Activated CD4-positive, alpha-beta memory T cell treated with anti-CD3 and anti-CD28 coated beads, Interleukin-2, amount 10 ng/mL, durations not matched to agents 7 days and 5 days (primary cell): Measurements from ENCODE around the gene LTBP2. TPM values are rescaled to one million over a fixed set of nuclear protein-coding genes. Genes with fewer than 3 reads are reported as not detected.

Experiments used
- CTCF ChIA-PET: fragments of 350-600 bp; sonication (Branson Sonifier 250); formaldehyde crosslinking; loops from one replicate; lab custom pipeline; 2021; ENCODE audit warnings: antibody characterized with exemption, inconsistent platforms; lab: Charles Lee
- POLR2A ChIA-PET: fragments of 350-600 bp; sonication (Branson Sonifier 250); formaldehyde crosslinking; loops from one replicate; lab custom pipeline; 2021; ENCODE audit warnings: antibody characterized with exemption; lab: Charles Lee
- DNase-seq: peaks from one replicate; pipeline ENCODE4 v3.0.0-alpha.2; 2020
- H3K27ac Mint-ChIP-seq: one replicate; pipeline ENCODE4 v1.8.0; 2021; ENCODE audit warnings: mild to moderate bottlenecking, mixed read lengths
- H3K27me3 Mint-ChIP-seq: one replicate; pipeline ENCODE4 v1.8.0; 2021; ENCODE audit warnings: mixed read lengths
- H3K36me3 Mint-ChIP-seq: one replicate; pipeline ENCODE4 v1.8.0; 2021; ENCODE audit warnings: low read depth, mixed read lengths
- H3K4me1 Mint-ChIP-seq: one replicate; pipeline ENCODE4 v1.8.0; 2021; ENCODE audit warnings: mixed read lengths
- H3K4me3 Mint-ChIP-seq: one replicate; pipeline ENCODE4 v1.8.0; 2021; ENCODE audit warnings: mild to moderate bottlenecking, mixed read lengths
- H3K9me3 Mint-ChIP-seq: one replicate; pipeline ENCODE4 v1.8.0; 2021; ENCODE audit warnings: mixed read lengths
- total RNA-seq, 2 experiments: library from RNA; stranded (reverse); gene quantifications; one replicate each; pipeline ENCODE4 v1.2.3, GENCODE V29; 2021

Gene LTBP2
- total RNA-seq, 2 experiments from 2014 or later = 0.28 to 0.40 TPM

DNA sequence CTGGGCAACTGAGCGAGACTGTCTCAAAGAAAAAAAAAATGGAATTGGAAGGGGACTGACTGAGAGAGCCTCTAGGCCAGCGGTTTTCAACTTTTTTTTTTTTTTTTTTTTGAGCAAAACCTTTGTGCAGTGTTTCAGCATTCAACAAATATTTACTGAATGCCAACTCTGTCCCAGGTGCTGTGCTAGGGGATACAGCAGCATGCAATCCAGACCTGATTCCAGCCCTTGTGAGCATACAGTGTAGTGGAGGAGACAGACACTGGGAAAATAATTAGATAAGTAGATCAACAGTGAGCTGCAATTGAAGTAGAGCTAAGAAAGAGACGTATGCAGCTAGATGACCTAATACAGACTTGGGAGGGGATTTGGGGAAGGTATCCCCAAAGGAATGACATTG is 23.8 kb upstream of the LTBP2 start:
- DNase-seq = no peak
- H3K4me3 Mint-ChIP-seq = no peak overlapping the region
- H3K27ac Mint-ChIP-seq = no peak overlapping the region
- ChIA-PET CTCF (no interaction called here), POLR2A (interaction anchor here (0.8 to 2.2 kb wide), 2 partner anchors 9 to 18 kb away, joined by 3 to 6 read pairs; no protein-coding TSS in a partner anchor)
- peaks cover 27% of the 10 kb centered on the region for H3K27me3 Mint-ChIP-seq
- H3K4me1 Mint-ChIP-seq = no peaks in the 10 kb centered on the region
- H3K9me3 Mint-ChIP-seq = no peaks in the 10 kb centered on the region
- H3K36me3 Mint-ChIP-seq = no peaks in the 10 kb centered on the region

DNA sequence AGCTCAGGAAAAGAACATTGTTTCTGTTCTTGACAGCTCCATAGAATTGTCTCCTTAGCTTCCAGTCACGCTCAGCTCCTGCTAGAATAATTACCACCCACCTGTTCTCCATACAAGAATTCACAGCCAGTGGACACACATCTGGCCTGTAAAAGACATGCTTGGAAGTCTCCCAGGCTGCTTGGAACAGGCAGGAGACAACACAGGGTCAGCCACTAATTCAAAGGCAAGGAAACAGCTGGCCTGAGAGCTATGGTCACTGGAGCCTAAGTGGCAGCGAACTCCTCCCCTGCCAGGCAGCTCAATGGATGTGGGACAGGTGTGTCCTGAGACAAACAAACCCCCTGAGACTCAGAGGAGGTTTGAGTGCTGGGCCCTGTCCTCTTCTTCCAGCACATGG is 22.9 kb upstream of the LTBP2 start:
- H3K4me3 Mint-ChIP-seq = no peak overlapping the region
- CTCF ChIA-PET = interaction anchor here (1.2 to 1.4 kb wide), 2 partner anchors 22 to 26 kb away, joined by 3 to 5 read pairs; no protein-coding TSS in a partner anchor

DNA sequence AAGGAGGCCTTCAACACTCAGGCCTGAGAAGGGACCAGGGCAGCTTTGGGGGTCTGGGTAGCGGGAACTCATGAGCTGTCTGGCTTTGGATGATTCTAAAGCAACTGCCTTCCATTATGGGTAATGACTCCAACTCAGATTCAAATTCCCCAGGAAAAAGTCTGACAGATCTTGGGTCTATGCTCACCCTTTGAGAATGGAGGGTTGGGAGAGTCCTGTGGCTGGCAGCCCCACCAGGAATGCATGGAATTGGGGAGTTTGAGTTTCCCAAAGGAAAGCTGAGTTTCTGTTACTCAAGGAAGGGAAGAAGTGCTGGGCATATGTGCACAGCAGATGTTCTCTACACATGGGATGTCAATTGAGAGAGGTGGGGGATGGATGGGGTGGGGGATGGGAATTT is 22.4 kb upstream of the LTBP2 start:
- Mint-ChIP-seq H3K4me1 (no peaks in the 10 kb centered on the region), H3K27ac (no peak overlapping the region), H3K9me3 (no peaks in the 10 kb centered on the region), H3K36me3 (no peaks in the 10 kb centered on the region), H3K4me3 (no peak overlapping the region), H3K27me3 (peaks cover 33% of the 10 kb centered on the region)
- POLR2A ChIA-PET = interaction anchor here (0.8 to 2.2 kb wide), 2 partner anchors 13 to 16 kb away, joined by 3 to 6 read pairs; no protein-coding TSS in a partner anchor
- CTCF ChIA-PET = interaction anchor here (1.2 to 1.4 kb wide), 2 partner anchors 22 to 26 kb away, joined by 3 to 5 read pairs; no protein-coding TSS in a partner anchor
- no peak for DNase-seq

More for the DNA sequence above, 22.9 kb upstream of the LTBP2 start:
- DNase-seq = no peak
- peaks cover 29% of the 10 kb centered on the region for H3K27me3 Mint-ChIP-seq
- POLR2A ChIA-PET = interaction anchor here (0.8 to 2.2 kb wide), 2 partner anchors 13 to 17 kb away, joined by 3 to 6 read pairs; no protein-coding TSS in a partner anchor
- H3K36me3 Mint-ChIP-seq = no peaks in the 10 kb centered on the region
- H3K9me3 Mint-ChIP-seq = no peaks in the 10 kb centered on the region
- no peaks in the 10 kb centered on the region for H3K4me1 Mint-ChIP-seq
- no peak overlapping the region for H3K27ac Mint-ChIP-seq

DNA sequence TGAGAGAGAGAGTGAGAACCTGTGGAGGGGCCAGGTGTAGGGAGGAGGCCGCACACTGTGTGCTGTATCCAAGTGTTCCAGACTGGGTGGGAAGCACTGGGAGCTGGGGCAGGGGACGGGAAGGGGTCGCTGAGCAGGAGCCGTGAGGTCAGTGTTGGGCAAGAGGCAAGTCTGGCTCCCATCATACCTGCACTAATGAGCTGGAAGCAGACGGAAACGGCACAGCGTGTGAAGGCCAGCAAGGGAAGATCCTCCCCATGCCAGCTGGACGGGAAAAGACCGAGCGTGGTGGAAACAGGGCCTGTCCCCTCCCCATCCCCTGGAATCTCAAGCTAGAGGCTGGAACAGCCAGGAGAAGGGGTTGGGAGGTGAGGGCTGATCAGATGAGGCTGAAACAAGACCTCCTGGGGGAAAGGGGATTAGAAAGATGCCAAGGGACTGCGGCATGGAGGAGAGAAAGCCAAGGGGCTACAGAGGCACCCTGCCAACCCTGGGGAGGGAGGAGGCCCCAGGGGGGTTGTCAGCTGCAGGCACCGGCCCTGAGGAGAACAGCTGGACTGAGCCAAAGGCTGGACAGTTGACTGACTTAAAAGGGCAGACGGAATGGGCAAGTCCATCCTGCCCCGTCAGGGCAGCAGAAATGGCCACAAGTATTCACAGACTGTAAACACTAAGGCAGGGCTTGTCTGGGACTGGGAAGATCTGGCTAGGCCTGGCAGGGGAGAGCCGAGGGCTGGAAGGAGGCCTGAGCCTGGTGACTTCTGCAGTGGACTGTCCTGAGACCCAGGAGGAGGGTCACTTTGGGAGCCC is 19.0 kb upstream of the LTBP2 start:
- ChIA-PET POLR2A (interaction anchor here (1.0 to 1.2 kb wide), 2 partner anchors 10 to 11 kb away, joined by 3 to 4 read pairs; no protein-coding TSS in a partner anchor), CTCF (interaction anchor here (1.1 kb wide), 1 partner anchor 132 kb away, joined by 3 read pairs; the partner anchor contains the start of gene YLPM1)
- DNase-seq = no peak
- Mint-ChIP-seq H3K27ac (no peak overlapping the region), H3K4me3 (no peak overlapping the region), H3K36me3 (no peaks in the 10 kb centered on the region), H3K9me3 (no peaks in the 10 kb centered on the region), H3K27me3 (peaks cover 32% of the 10 kb centered on the region), H3K4me1 (peaks cover 2% of the 10 kb centered on the region)

DNA sequence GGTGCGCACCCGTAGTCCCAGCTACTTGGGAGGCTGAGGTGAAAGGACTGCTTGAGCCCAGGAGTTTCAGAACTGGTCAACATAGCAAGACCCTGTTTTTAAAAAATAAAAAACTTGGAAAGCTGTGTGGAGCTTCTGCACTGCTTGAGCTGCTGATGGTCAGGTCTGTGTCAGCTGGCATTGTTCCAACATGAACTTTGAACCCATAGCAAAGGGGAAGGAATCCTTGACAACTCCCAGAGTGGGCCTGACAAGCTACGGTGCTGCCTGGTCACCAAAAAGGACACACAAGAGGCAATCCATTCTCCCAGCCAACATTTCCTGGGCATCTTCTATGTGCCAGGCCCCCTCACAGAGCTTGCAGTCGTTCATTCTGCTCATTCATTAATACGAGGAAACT is 16.4 kb upstream of the LTBP2 start:
- ChIA-PET POLR2A (interaction anchor here (1.1 kb wide), 1 partner anchor 10 kb away, joined by 6 read pairs; no protein-coding TSS in a partner anchor), CTCF (interaction anchor here (0.6 to 1.7 kb wide), 5 partner anchors 10 to 251 kb away, joined by 3 to 8 read pairs (median 3); partner anchors contain the start of gene LTBP2)
- DNase-seq = no peak
- Mint-ChIP-seq H3K36me3 (no peaks in the 10 kb centered on the region), H3K4me3 (no peak overlapping the region), H3K27me3 (peaks cover 30% of the 10 kb centered on the region), H3K4me1 (peaks cover 2% of the 10 kb centered on the region), H3K9me3 (no peaks in the 10 kb centered on the region), H3K27ac (no peak overlapping the region)

DNA sequence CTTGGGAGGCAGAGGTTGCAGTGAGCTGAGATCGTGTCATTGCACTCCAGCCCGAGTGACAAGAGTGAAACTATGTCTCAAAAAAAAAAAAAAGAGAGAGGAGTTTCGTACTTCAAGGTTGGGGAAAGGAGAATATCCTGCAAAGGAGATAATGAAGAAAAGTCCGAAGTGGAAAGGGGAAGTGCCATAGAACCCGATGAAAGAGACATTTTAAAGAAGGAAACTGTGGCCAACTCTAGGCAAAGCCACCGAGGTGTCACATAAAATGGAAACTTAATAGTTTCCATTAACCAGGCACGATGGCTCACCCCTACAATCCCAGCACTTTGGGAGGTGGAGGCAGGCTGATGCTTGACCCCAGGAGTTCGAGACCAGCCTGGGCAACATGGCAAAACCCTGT is 15.0 kb upstream of the LTBP2 start:
- Mint-ChIP-seq H3K4me1 (peaks cover 3% of the 10 kb centered on the region), H3K27me3 (peaks cover 34% of the 10 kb centered on the region), H3K9me3 (no peaks in the 10 kb centered on the region), H3K36me3 (no peaks in the 10 kb centered on the region), H3K27ac (no peak overlapping the region), H3K4me3 (no peak overlapping the region)
- ChIA-PET CTCF (interaction anchor here (1.1 kb wide), 1 partner anchor 18 kb away, joined by 3 read pairs; no protein-coding TSS in a partner anchor), POLR2A (no interaction called here)
- DNase-seq = no peak

DNA sequence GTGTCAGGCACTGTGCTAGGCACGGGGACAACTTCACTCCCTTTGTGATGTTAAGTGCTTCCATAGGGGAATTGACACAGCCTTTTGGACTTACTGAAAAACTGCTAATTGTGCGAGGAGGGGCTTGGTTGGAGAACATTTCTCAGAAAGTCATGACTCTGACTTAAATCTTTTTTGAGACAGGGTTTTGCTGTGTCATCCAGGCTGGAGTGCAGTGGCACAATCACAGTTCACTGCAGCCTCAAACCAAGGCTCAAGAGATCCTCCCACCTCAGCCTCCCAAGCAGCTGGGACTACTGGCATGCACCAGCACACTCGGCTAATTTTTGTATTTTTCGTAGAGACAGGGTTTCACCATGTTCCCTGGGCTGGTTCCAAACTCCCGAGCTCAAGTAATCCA is 10.2 kb upstream of the LTBP2 start:
- H3K4me3 Mint-ChIP-seq = no peak overlapping the region
- peaks cover 48% of the 10 kb centered on the region for H3K4me1 Mint-ChIP-seq
- DNase-seq = no peak
- peaks cover 50% of the 10 kb centered on the region for H3K27me3 Mint-ChIP-seq
- no peaks in the 10 kb centered on the region for H3K9me3 Mint-ChIP-seq
- ChIA-PET CTCF (interaction anchor here (3.6 kb wide), 1 partner anchor 10 kb away, joined by 15 read pairs; the partner anchor contains the start of gene LTBP2), POLR2A (interaction anchor here (0.8 to 1.2 kb wide), 2 partner anchors 12 to 13 kb away, joined by 3 read pairs; no protein-coding TSS in a partner anchor)
- peaks cover 2% of the 10 kb centered on the region for H3K36me3 Mint-ChIP-seq
- no peak overlapping the region for H3K27ac Mint-ChIP-seq

DNA sequence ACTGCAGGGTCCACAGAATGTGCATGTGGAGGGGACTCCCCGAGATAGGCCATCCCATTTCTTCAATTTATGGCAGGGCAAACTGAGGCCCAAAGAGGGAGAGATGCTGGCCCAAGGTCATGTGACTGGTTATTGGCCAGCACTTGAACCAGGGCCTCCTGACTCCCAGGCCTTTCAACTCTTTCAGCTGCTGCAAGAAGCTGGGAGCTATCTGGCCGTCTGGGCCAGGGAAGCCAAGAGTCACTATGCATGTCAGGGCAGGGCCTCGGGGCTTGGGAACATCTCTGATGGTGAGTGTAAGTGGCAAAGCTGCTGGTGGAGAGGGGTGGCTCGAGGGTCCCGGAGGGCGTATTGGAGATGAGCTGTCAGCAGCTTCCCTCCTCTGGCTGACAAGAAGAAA is 9.5 kb upstream of the LTBP2 start:
- Mint-ChIP-seq H3K4me3 (no peak overlapping the region), H3K4me1 (peaks cover 51% of the 10 kb centered on the region), H3K27ac (no peak overlapping the region), H3K9me3 (no peaks in the 10 kb centered on the region), H3K36me3 (peaks cover 2% of the 10 kb centered on the region), H3K27me3 (peaks cover 52% of the 10 kb centered on the region)
- DNase-seq = no peak
- CTCF ChIA-PET = interaction anchor here (0.9 to 3.6 kb wide), 2 partner anchors 9 to 13 kb away, joined by 3 to 15 read pairs; partner anchors contain the start of gene LTBP2
- POLR2A ChIA-PET = interaction anchor here (0.8 to 1.7 kb wide), 4 partner anchors 10 to 24 kb away, joined by 3 to 4 read pairs (median 4); no protein-coding TSS in a partner anchor

DNA sequence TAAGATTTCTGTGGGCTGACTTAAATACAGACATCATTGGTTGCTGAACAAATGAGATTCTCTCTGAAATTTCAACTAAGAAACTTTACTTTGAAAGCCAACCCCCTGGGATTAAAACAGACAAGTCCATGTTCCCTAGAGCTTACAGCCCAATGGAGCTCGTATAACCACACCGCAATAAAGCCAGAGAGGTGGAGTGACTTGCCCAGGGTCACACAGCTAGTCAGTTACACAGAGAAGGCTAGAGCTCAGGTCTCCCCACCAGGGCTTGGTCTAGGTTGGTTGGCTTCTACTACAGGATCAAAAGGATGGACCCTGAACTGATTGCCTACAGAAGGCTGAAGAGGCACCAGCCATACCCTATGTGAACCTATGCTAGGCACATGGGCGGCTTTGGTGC is 8.9 kb upstream of the LTBP2 start:
- Mint-ChIP-seq H3K27me3 (peaks cover 58% of the 10 kb centered on the region), H3K9me3 (no peaks in the 10 kb centered on the region), H3K36me3 (peaks cover 2% of the 10 kb centered on the region), H3K4me1 (peaks cover 57% of the 10 kb centered on the region), H3K27ac (no peak overlapping the region), H3K4me3 (no peak overlapping the region)
- CTCF ChIA-PET = interaction anchor here (0.9 to 3.6 kb wide), 2 partner anchors 9 to 12 kb away, joined by 3 to 15 read pairs; partner anchors contain the start of gene LTBP2
- POLR2A ChIA-PET = interaction anchor here (0.9 to 1.7 kb wide), 5 partner anchors 10 to 143 kb away, joined by 3 to 6 read pairs (median 4); partner anchors contain the start of gene YLPM1
- no peak for DNase-seq

DNA sequence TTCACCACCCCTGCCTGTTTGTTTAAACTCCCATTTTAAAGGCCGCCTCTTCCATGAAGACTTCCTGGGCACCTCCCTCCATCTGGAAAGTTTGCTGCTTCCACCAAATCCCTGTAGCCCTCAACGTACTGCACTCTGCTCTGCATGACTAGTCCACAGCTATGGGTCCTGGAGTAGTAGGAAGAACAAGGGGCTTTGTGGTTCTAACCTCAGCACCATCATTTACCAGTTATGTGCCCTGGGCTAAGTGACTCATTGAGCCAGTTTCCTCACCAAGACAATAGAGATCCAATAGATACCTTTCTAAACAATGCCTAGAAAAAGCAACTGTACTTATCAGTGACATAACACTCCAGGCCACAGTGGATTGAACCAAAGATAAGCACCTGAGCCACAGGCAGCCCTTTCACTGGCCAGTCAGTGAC is 8.5 kb upstream of the LTBP2 start:
- DNase-seq = peak; percentile 64
- CTCF ChIA-PET = interaction anchor here (3.6 to 4.8 kb wide), 2 partner anchors 8 to 47 kb away, joined by 15 to 29 read pairs; partner anchors contain the start of gene LTBP2
- Mint-ChIP-seq H3K9me3 (no peaks in the 10 kb centered on the region), H3K27ac (peak overlapping the region; percentile 38), H3K36me3 (peaks cover 2% of the 10 kb centered on the region), H3K4me3 (peak overlapping the region; percentile 14), H3K27me3 (peaks cover 59% of the 10 kb centered on the region), H3K4me1 (peaks cover 59% of the 10 kb centered on the region)
- POLR2A ChIA-PET = interaction anchor here (0.7 to 1.7 kb wide), 8 partner anchors 10 to 143 kb away, joined by 3 to 6 read pairs (median 4); partner anchors contain the start of gene YLPM1

DNA sequence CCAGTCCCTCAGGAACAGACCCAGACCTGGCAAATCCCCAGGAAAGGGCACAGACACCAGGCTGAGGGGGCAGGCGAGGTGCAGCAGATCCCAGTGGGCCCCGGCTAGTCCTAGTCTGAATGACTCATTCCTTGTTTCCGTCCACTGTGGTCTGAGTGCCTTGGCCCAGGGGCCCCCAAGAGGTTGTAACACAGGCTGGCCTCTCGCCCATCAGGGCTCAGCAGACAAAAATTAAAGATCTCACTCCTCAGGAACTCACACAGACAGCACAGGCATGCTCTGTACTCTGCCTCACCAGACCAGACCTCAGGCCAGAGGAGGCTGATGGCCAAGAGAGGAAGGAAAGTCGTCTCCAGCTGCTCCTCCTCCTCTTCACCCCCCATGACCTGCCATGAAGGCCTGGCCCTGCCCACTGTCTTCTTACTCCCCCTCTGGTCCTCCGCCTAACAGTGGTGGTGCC is 7.7 kb upstream of the LTBP2 start:
- ChIA-PET CTCF (interaction anchor here (4.8 kb wide), 1 partner anchor 46 kb away, joined by 29 read pairs; no protein-coding TSS in a partner anchor), POLR2A (interaction anchor here (0.7 to 2.0 kb wide), 9 partner anchors 10 to 220 kb away, joined by 3 to 8 read pairs (median 4); partner anchors contain the start of genes AREL1 and YLPM1)
- Mint-ChIP-seq H3K4me1 (peaks cover 62% of the 10 kb centered on the region), H3K27ac (peak overlapping the region; percentile 2), H3K27me3 (peaks cover 64% of the 10 kb centered on the region), H3K4me3 (no peak overlapping the region), H3K36me3 (peaks cover 2% of the 10 kb centered on the region), H3K9me3 (no peaks in the 10 kb centered on the region)
- no peak for DNase-seq
